Pancreas (tissue), 10 donors: ENCODE measurements around the gene SLC8A1. TPM values are rescaled to one million over a fixed set of nuclear protein-coding genes. Genes with fewer than 3 reads are reported as not detected.
A peak's percentile ranks its signal among the peaks of the same experiment; 100 is the strongest.

Experiments
- ATAC-seq, 4 donors: fragments of 200-7000 bp; cut with Tn5 transposase; one replicate each; pipeline versions ENCODE4 v1.8.0 to v1.9.1; 2020; ENCODE audit warnings: mild to moderate bottlenecking in 4 of 4, moderate library complexity in 4 of 4
- DNase-seq, 6 donors: peaks; one replicate each; pipeline ENCODE4 v3.0.0-alpha.2; 2020
- FAIRE-seq: peaks from 2 replicates; lab custom pipeline; 2012; peaks lifted over from hg19 to GRCh38; lab: Jason Lieb, UNC
- H3K27ac ChIP-seq, 4 donors: fragments of 200-600 bp; sonication (generic); 1 replicate in 3 of 4; 2 replicates in 1 of 4; pipeline versions ENCODE4 v1.5.0 to v1.8.0; 2020
- H3K27me3 ChIP-seq, 4 donors: fragments of 200-600 bp; one replicate each; pipeline ENCODE4 v1.8.0; 2021
- H3K36me3 ChIP-seq, 3 donors: fragments of 200-600 bp; sonication (generic) in 1 of 3; one replicate each; pipeline versions ENCODE4 v1.5.0 to v1.8.0; 2020 to 2021
- H3K4me1 ChIP-seq, 3 donors: fragments of 200-600 bp; one replicate each; pipeline ENCODE4 v1.8.0; 2021
- H3K4me3 ChIP-seq, 4 donors: fragments of 200-600 bp; sonication (generic) in 2 of 4; one replicate each; pipeline versions ENCODE4 v1.5.0 to v1.8.0; 2020 to 2021
- H3K9me3 ChIP-seq, 4 donors: fragments of 200-600 bp; one replicate each; pipeline ENCODE4 v1.8.0; 2021
- CTCF ChIP-seq, 4 donors: fragments of 200-600 bp; sonication (generic) in 3 of 4; IDR thresholded peaks; one replicate each; pipeline versions ENCODE4 v1.5.0 to v1.8.0; 2021; ENCODE audit warnings: antibody characterized with exemption in 4 of 4
- WGBS, 2 donors: extraction: QIAGEN DNeasy Blood & Tissue Kit; methylation state at CpG; one replicate each; pipeline ENCODE4 v1.1.7; 2013; 5-methylcytosine and 5-hydroxymethylcytosine counted together
- intact Hi-C, 3 donors: fragments of 100-400 bp; cut with DNase I; formaldehyde crosslinking; loops; one replicate each; pipeline versions ENCODE4 v1.11.1 to v1.14.2; 2022
- polyA plus RNA-seq, 2 donors: library from polyadenylated mRNA; stranded (reverse); fragments of 200-250 nt; gene quantifications; one replicate each; pipeline ENCODE4 v1.2.3, GENCODE V29; 2013
- total RNA-seq, 6 donors: library from RNA; stranded (reverse); fragmentation: NEBNext Ultra II Directional in 4 of 6; extraction: Animal tissue kit (Norgen Biotek cat#: 25700) in 4 of 6; gene quantifications; one replicate each; pipeline versions ENCODE4 v1.2.1 to v1.2.4, GENCODE V29; 2021 to 2023
- donor health status: healthy with polysubstance abuse.
- donor health status: DM: no; HTN: no; CAD: no; lungs with moderate emphysema.
- donor health status: DM: no; HTN: no; CAD: no.
- donor health status: control.
- donor health status: control.
- donor health status: Bipolar disorder and iron deficiency.
- donor health status: DM: yes; HTN: yes; CAD: no.
- donor health status: DM: no; HTN: no; CAD: no.
- donor health status: DM: no; HTN: no; CAD: no.
- donor health status: DM: yes; HTN: yes; CAD: no.

SLC8A1 gene
- total and polyA plus RNA-seq, 8 donors, result 0.19 to 12.4 (median 2.3) TPM

- intact Hi-C loops, result no loop called here
- H3K9me3 ChIP-seq, result no peaks in the 10 kb centered on the region
- DNase-seq (no peak), ATAC-seq (no peak), FAIRE-seq (no peak)
- WGBS, 2 donors, result 89 to 94% methylated on average over 2 of the region's 2 CpGs
- no peak overlapping the region for H3K4me3 ChIP-seq
- no peaks in the 10 kb centered on the region for H3K27me3 ChIP-seq
- no peak overlapping the region for H3K27ac ChIP-seq
- no peaks in the 10 kb centered on the region for H3K4me1 ChIP-seq
- H3K36me3 ChIP-seq, result no peaks in the 10 kb centered on the region
- TF ChIP-seq CTCF (IDR thresholded peaks at IDR 0.05), result no peak
Observed at GRCh38 chr2:40367032-40367431, 84.9 kb downstream of the SLC8A1 start.

- no peak overlapping the region for H3K27ac ChIP-seq
- H3K4me1 ChIP-seq, result no peaks in the 10 kb centered on the region
- intact Hi-C loops, result no loop called here
- 3 to 4% methylated on average over 3 of the region's 3 CpGs for WGBS, 2 donors
- no peaks in the 10 kb centered on the region for H3K27me3 ChIP-seq
- no peak for TF ChIP-seq CTCF (IDR thresholded peaks at IDR 0.05)
- FAIRE-seq, result peak; percentile 81
- no peaks in the 10 kb centered on the region for H3K9me3 ChIP-seq
- DNase-seq, result no peak
- no peak overlapping the region for H3K4me3 ChIP-seq
- peak in 2 of 4 donors; percentile 33 to 35 for ATAC-seq
- H3K36me3 ChIP-seq, result no peaks in the 10 kb centered on the region
Observed at GRCh38 chr2:40364151-40364874, 87.6 kb downstream of the SLC8A1 start.

- DNase-seq (no peak), FAIRE-seq (no peak), ATAC-seq (peak in 1 of 4 donors; percentile 52)
- Histone ChIP-seq H3K36me3 (no peaks in the 10 kb centered on the region), H3K27me3 (no peaks in the 10 kb centered on the region), H3K4me3 (no peak overlapping the region), H3K4me1 (no peaks in the 10 kb centered on the region), H3K9me3 (no peaks in the 10 kb centered on the region), H3K27ac (no peak overlapping the region)
- intact Hi-C loops, result no loop called here
- no peak for TF ChIP-seq CTCF (IDR thresholded peaks at IDR 0.05)
- 25 to 30% methylated on average over 6 of the region's 6 CpGs for whole genome bisulfite sequencing, 2 donors
Observed at GRCh38 chr2:40363631-40364030, 88.3 kb downstream of the SLC8A1 start.

- Histone ChIP-seq H3K27me3 (no peaks in the 10 kb centered on the region), H3K27ac (no peak overlapping the region), H3K4me1 (no peaks in the 10 kb centered on the region), H3K4me3 (no peak overlapping the region), H3K9me3 (no peaks in the 10 kb centered on the region), H3K36me3 (no peaks in the 10 kb centered on the region)
- ATAC-seq (no peak), FAIRE-seq (peak; percentile 5), DNase-seq (no peak)
- intact Hi-C loops, result no loop called here
- no peak for TF ChIP-seq CTCF (IDR thresholded peaks at IDR 0.05)
- WGBS, 2 donors, result 10 to 23% methylated on average over 1 of the region's 1 CpG
Observed at GRCh38 chr2:40363231-40363630, 88.7 kb downstream of the SLC8A1 start.

- Histone ChIP-seq H3K36me3 (no peaks in the 10 kb centered on the region), H3K9me3 (no peaks in the 10 kb centered on the region), H3K27me3 (no peaks in the 10 kb centered on the region), H3K4me3 (no peak overlapping the region), H3K27ac (no peak overlapping the region), H3K4me1 (no peaks in the 10 kb centered on the region)
- no peak for TF ChIP-seq CTCF (IDR thresholded peaks at IDR 0.05)
- FAIRE-seq, result no peak
- intact Hi-C loops, result no loop called here
- no peak for DNase-seq
- 87 to 95% methylated on average over 4 of the region's 4 CpGs for WGBS, 2 donors
- ATAC-seq, result no peak
Observed at GRCh38 chr2:40361478-40361877, 90.4 kb downstream of the SLC8A1 start.
